ENCODE data around the gene FRMPD1.

Gene FRMPD1

DNA sequence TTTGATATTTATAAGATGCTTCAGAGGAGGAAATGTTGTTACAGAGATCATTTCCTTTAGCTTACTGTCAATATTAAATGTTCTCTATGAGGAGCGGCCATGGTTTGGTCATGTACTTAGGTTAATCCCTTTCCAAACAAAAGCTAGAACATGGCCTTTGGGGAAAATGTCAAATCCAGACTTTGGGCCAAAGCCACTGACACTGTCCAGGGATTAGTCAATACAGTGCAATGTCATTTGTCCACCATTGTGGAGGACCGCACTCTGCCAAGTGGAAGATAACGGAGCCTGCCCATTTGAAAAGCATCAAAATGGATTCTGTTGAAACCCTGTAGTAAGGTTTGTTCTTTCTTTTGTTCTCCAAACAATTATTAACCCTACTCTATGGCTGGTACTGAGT is 50.1 kb downstream of the FRMPD1 start:
- H3K4me3 ChIP-seq (ENCODE audit: low read length), result no peak overlapping the region
- H3K27ac ChIP-seq (ENCODE audit: low read length), result no peak overlapping the region
- H3K36me3 ChIP-seq (ENCODE audit: control insufficient read depth, insufficient read depth, low read length), result no peaks in the 10 kb centered on the region
- no peaks in the 10 kb centered on the region for H3K4me1 ChIP-seq (ENCODE audit: control insufficient read depth, insufficient read depth, low read length)
- H3K9me3 ChIP-seq (ENCODE audit: control insufficient read depth, insufficient read depth, low read length), result no peaks in the 10 kb centered on the region
- no peaks in the 10 kb centered on the region for H3K27me3 ChIP-seq (ENCODE audit: control insufficient read depth, insufficient read depth, low read length)
- WGBS (ENCODE audit: insufficient coverage, insufficient read length), result no CpG with 5 or more reads among the region's 3 CpGs
- DNase-seq (ENCODE audit: low read depth, low spot score), result no peak

DNA sequence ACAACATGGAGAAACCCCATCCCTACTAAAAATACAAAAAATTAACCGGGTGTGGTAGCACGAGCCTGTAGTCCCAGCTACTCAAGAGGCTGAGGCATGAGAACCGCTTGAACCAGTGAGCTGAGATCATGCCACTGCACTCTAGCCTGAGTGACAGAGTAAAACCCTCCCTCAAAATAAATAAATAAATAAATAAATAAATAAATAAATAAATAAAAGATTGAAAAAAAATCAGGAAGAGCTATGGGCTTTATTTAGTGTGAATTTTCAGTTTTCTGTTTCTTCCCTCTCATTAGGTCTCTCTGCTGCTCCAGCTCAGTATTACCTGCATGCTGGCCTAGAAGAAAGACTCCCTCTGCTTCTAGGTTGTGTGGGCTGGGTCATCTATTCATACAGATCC is 55.0 kb downstream of the FRMPD1 start:
- no peaks in the 10 kb centered on the region for H3K9me3 ChIP-seq (ENCODE audit: control insufficient read depth, insufficient read depth, low read length)
- no peak for DNase-seq (ENCODE audit: low read depth, low spot score)
- no peak overlapping the region for H3K27ac ChIP-seq (ENCODE audit: low read length)
- H3K36me3 ChIP-seq (ENCODE audit: control insufficient read depth, insufficient read depth, low read length), result no peaks in the 10 kb centered on the region
- H3K4me1 ChIP-seq (ENCODE audit: control insufficient read depth, insufficient read depth, low read length), result no peaks in the 10 kb centered on the region
- H3K27me3 ChIP-seq (ENCODE audit: control insufficient read depth, insufficient read depth, low read length), result no peaks in the 10 kb centered on the region
- no CpG with 5 or more reads among the region's 3 CpGs for WGBS (ENCODE audit: insufficient coverage, insufficient read length)
- no peak overlapping the region for H3K4me3 ChIP-seq (ENCODE audit: low read length)

DNA sequence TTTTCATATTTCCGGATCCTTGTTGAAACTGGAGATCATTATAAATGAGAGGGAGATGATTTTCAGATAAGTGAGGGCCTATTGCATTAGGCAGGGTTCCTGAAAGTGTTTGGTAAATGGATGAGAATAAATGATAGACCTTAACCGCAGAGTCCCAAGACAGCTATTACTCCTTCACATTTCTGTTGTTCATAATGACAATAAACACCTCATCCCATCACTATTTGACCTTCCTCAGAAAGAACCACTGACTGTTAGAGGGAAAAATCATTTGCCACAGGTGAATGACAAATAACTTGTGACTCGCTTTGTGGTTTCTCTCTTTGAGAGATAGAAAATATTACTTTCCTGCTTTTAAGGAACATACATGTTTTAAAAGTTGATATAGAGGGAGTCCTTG is 55.5 kb downstream of the FRMPD1 start:
- H3K4me3 ChIP-seq (ENCODE audit: low read length), result no peak overlapping the region
- no peak overlapping the region for H3K27ac ChIP-seq (ENCODE audit: low read length)
- H3K27me3 ChIP-seq (ENCODE audit: control insufficient read depth, insufficient read depth, low read length), result no peaks in the 10 kb centered on the region
- DNase-seq (ENCODE audit: low read depth, low spot score), result no peak
- H3K4me1 ChIP-seq (ENCODE audit: control insufficient read depth, insufficient read depth, low read length), result no peaks in the 10 kb centered on the region
- WGBS (ENCODE audit: insufficient coverage, insufficient read length), result no CpG with 5 or more reads among the region's 3 CpGs
- H3K9me3 ChIP-seq (ENCODE audit: control insufficient read depth, insufficient read depth, low read length), result no peaks in the 10 kb centered on the region
- H3K36me3 ChIP-seq (ENCODE audit: control insufficient read depth, insufficient read depth, low read length), result no peaks in the 10 kb centered on the region

DNA sequence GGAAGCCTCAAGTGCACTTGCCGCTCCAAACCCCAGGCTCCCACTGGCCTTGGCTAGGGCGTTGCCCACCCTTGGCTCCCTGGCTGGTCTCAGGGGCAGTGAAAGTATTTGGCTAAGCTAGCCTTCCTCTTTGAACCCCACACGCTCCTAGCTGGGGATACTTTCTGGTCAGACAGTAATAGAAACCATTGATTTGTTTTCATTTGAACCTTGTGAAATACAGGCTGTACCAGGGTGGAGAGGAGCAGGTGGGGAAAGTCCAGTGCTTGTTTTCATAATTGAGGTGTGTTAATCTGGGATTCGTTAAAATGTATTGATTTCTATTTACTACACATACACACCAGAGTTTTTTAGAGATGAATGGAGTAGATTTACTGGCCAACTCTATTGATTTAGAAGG is 57.0 kb downstream of the FRMPD1 start:
- H3K27me3 ChIP-seq (ENCODE audit: control insufficient read depth, insufficient read depth, low read length), result no peaks in the 10 kb centered on the region
- no peak overlapping the region for H3K27ac ChIP-seq (ENCODE audit: low read length)
- WGBS (ENCODE audit: insufficient coverage, insufficient read length), result no CpG with 5 or more reads among the region's 4 CpGs
- no peaks in the 10 kb centered on the region for H3K9me3 ChIP-seq (ENCODE audit: control insufficient read depth, insufficient read depth, low read length)
- DNase-seq (ENCODE audit: low read depth, low spot score), result no peak
- no peaks in the 10 kb centered on the region for H3K4me1 ChIP-seq (ENCODE audit: control insufficient read depth, insufficient read depth, low read length)
- H3K36me3 ChIP-seq (ENCODE audit: control insufficient read depth, insufficient read depth, low read length), result no peaks in the 10 kb centered on the region
- no peak overlapping the region for H3K4me3 ChIP-seq (ENCODE audit: low read length)

DNA sequence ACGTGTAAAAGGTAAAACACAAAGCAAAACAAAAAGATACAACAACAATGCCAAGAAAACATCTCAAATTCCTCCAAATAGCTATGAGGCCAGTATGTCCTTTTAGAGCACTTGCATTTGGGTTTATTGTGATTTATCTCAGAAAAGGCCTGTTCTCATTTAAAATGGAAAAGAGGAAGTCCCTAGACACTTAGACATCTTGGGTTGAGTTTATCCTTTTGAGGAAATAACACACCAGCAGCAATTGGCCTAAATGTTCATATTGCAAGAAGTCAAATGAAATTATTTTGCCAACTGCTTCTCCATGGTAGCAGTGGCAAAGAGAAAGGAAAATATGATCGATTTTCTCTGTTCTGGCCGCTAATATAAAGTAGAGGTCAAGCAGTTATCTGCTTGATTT is 59.3 kb downstream of the FRMPD1 start:
- DNase-seq (ENCODE audit: low read depth, low spot score), result no peak
- no peaks in the 10 kb centered on the region for H3K36me3 ChIP-seq (ENCODE audit: control insufficient read depth, insufficient read depth, low read length)
- no peak overlapping the region for H3K27ac ChIP-seq (ENCODE audit: low read length)
- H3K27me3 ChIP-seq (ENCODE audit: control insufficient read depth, insufficient read depth, low read length), result no peaks in the 10 kb centered on the region
- H3K4me1 ChIP-seq (ENCODE audit: control insufficient read depth, insufficient read depth, low read length), result no peaks in the 10 kb centered on the region
- WGBS (ENCODE audit: insufficient coverage, insufficient read length), result no CpG with 5 or more reads among the region's 3 CpGs
- no peak overlapping the region for H3K4me3 ChIP-seq (ENCODE audit: low read length)
- H3K9me3 ChIP-seq (ENCODE audit: control insufficient read depth, insufficient read depth, low read length), result no peaks in the 10 kb centered on the region

DNA sequence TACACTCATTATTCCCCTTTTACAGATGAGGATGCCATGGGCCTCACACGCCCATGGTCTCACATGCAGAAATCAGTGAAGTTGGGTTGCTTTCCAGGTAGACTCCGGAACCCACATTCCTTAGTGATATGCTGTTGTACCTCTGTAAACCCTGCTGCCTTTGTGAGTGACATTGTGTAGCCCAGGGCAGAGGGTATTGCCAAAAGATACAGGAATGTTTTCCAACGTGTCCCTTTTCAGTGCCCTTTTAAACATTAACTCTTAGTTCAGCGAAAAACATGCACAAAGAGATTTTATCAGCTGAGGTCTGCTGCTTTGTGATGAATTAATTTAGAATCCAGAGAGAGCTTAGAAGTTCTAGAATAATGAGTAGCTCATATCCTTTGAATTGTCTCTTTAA is 64.5 kb downstream of the FRMPD1 start:
- no peaks in the 10 kb centered on the region for H3K4me1 ChIP-seq (ENCODE audit: control insufficient read depth, insufficient read depth, low read length)
- H3K36me3 ChIP-seq (ENCODE audit: control insufficient read depth, insufficient read depth, low read length), result no peaks in the 10 kb centered on the region
- no CpG with 5 or more reads among the region's 4 CpGs for WGBS (ENCODE audit: insufficient coverage, insufficient read length)
- no peak for DNase-seq (ENCODE audit: low read depth, low spot score)
- no peak overlapping the region for H3K27ac ChIP-seq (ENCODE audit: low read length)
- H3K27me3 ChIP-seq (ENCODE audit: control insufficient read depth, insufficient read depth, low read length), result no peaks in the 10 kb centered on the region
- H3K4me3 ChIP-seq (ENCODE audit: low read length), result no peak overlapping the region
- H3K9me3 ChIP-seq (ENCODE audit: control insufficient read depth, insufficient read depth, low read length), result no peaks in the 10 kb centered on the region

DNA sequence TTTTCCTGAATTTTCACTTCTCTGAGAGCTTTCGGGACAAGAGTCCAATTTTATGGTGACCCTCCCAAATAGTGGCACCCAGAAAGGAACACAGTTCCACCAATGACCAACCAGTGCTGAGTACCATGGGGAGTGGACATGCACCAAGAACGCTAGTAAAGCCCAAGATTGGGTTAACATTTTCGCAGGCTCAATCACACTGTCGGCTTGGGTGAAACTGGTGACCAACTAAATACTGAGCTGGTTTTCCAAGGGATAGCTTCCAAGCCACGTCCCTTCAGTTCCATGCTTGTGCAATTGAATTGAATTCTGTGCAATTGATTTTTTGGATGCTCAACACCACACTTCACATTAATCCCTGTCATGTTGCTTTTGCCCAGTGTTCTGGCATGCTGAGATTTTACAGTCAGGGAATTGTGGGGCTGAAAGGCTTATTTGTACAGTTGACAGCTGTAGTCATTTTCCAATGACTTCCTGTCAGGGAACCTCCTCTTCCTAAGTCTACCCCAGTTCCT is 65.3 kb downstream of the FRMPD1 start:
- H3K27ac ChIP-seq (ENCODE audit: low read length), result no peak overlapping the region
- no peaks in the 10 kb centered on the region for H3K4me1 ChIP-seq (ENCODE audit: control insufficient read depth, insufficient read depth, low read length)
- no peak for DNase-seq (ENCODE audit: low read depth, low spot score)
- H3K36me3 ChIP-seq (ENCODE audit: control insufficient read depth, insufficient read depth, low read length), result no peaks in the 10 kb centered on the region
- WGBS (ENCODE audit: insufficient coverage, insufficient read length), result no CpG with 5 or more reads among the region's 5 CpGs
- H3K9me3 ChIP-seq (ENCODE audit: control insufficient read depth, insufficient read depth, low read length), result no peaks in the 10 kb centered on the region
- H3K4me3 ChIP-seq (ENCODE audit: low read length), result no peak overlapping the region
- H3K27me3 ChIP-seq (ENCODE audit: control insufficient read depth, insufficient read depth, low read length), result no peaks in the 10 kb centered on the region

DNA sequence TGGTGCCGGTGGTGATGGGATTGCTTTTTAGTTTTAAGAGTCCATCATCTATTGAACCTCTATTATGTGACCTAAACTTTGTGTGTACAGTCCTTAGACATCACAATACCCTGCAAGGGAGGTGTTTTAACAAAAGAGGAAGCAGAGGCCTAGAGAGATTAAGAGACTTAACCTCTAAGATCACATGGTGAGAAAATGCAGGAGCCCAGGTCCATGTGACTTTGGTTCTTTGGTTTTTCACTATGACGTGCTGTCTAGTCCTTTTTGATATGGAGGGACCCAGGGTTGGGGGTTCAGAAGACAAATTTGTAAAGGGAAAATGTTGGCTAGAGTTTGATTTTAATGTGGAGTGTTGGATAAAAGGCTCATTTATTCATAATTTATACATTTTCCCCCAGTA is 68.8 kb downstream of the FRMPD1 start:
- Histone ChIP-seq H3K36me3 (ENCODE audit: control insufficient read depth, insufficient read depth, low read length) (no peaks in the 10 kb centered on the region), H3K4me3 (ENCODE audit: low read length) (no peak overlapping the region), H3K27me3 (ENCODE audit: control insufficient read depth, insufficient read depth, low read length) (no peaks in the 10 kb centered on the region), H3K4me1 (ENCODE audit: control insufficient read depth, insufficient read depth, low read length) (no peaks in the 10 kb centered on the region), H3K27ac (ENCODE audit: low read length) (no peak overlapping the region), H3K9me3 (ENCODE audit: control insufficient read depth, insufficient read depth, low read length) (no peaks in the 10 kb centered on the region)
- DNase-seq (ENCODE audit: low read depth, low spot score), result no peak
- WGBS (ENCODE audit: insufficient coverage, insufficient read length), result no CpG with 5 or more reads among the region's 2 CpGs

DNA sequence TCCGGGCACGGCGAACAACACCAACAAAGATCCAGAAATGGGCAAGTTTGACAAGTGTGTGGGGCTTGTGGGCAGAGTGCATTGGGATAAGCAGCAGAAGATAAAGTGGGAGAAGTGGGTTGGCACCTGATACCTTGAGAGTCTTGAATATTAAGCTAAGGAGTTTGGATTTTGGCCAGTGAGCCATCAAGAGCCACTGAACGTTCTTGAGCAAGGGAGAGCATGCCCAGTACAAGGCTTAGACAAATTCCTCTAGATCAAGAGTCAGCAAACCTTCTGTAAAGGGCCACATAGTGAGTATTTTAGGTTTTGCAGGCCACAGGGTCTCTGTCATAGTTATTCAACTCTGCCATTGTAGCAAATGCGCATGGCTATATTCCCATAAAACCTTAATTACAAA is 76.3 kb downstream of the FRMPD1 start:
- no peak overlapping the region for H3K4me3 ChIP-seq (ENCODE audit: low read length)
- no peaks in the 10 kb centered on the region for H3K4me1 ChIP-seq (ENCODE audit: control insufficient read depth, insufficient read depth, low read length)
- no peaks in the 10 kb centered on the region for H3K36me3 ChIP-seq (ENCODE audit: control insufficient read depth, insufficient read depth, low read length)
- no CpG with 5 or more reads among the region's 5 CpGs for WGBS (ENCODE audit: insufficient coverage, insufficient read length)
- H3K27me3 ChIP-seq (ENCODE audit: control insufficient read depth, insufficient read depth, low read length), result no peaks in the 10 kb centered on the region
- no peaks in the 10 kb centered on the region for H3K9me3 ChIP-seq (ENCODE audit: control insufficient read depth, insufficient read depth, low read length)
- DNase-seq (ENCODE audit: low read depth, low spot score), result no peak
- H3K27ac ChIP-seq (ENCODE audit: low read length), result no peak overlapping the region

DNA sequence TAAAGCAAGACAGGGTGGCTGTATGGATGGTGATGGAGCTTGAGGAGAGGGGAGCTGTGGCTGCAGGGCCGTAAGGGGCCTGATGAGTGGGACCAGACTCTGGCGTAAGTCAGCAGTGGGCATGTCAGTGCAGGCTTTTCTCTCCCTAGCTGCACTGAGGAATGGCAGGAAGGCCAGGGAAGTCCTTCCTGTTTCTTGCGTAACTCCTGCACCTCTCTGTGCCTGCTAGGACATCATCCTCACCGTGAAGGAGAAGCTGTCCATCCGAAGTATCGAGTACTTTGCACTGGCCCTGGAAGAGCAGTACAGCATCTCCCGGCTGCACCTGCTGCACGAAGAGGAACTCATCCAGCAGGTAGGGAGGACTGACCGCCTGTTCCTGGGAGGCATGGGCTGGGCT is 78.7 kb downstream of the FRMPD1 start:
- Histone ChIP-seq H3K36me3 (ENCODE audit: control insufficient read depth, insufficient read depth, low read length) (no peaks in the 10 kb centered on the region), H3K27me3 (ENCODE audit: control insufficient read depth, insufficient read depth, low read length) (no peaks in the 10 kb centered on the region), H3K4me1 (ENCODE audit: control insufficient read depth, insufficient read depth, low read length) (no peaks in the 10 kb centered on the region), H3K27ac (ENCODE audit: low read length) (no peak overlapping the region), H3K4me3 (ENCODE audit: low read length) (no peak overlapping the region), H3K9me3 (ENCODE audit: control insufficient read depth, insufficient read depth, low read length) (no peaks in the 10 kb centered on the region)
- DNase-seq (ENCODE audit: low read depth, low spot score), result no peak
- WGBS (ENCODE audit: insufficient coverage, insufficient read length), result no CpG with 5 or more reads among the region's 9 CpGs

DNA sequence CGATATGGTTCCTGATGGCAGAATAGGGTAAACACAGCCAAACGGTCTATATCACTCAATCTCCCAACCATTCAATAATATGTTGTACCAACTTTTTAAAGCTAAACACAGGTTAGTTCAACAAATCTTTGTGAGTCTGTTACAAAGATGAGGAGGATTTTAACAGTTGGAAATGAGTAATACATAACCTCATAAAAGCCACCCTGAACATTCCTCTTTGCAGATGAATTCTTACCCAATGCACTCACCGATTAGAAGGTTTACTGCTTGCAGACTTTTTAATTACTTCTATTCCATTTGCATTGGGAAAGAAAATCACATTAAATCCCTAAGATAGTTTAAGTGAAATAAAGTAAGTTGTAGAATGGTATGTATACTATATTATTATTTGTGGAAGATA is 79.5 kb downstream of the FRMPD1 start:
- no CpG with 5 or more reads among the region's 3 CpGs for WGBS (ENCODE audit: insufficient coverage, insufficient read length)
- H3K27ac ChIP-seq (ENCODE audit: low read length), result no peak overlapping the region
- H3K36me3 ChIP-seq (ENCODE audit: control insufficient read depth, insufficient read depth, low read length), result no peaks in the 10 kb centered on the region
- H3K9me3 ChIP-seq (ENCODE audit: control insufficient read depth, insufficient read depth, low read length), result no peaks in the 10 kb centered on the region
- no peak overlapping the region for H3K4me3 ChIP-seq (ENCODE audit: low read length)
- no peak for DNase-seq (ENCODE audit: low read depth, low spot score)
- H3K4me1 ChIP-seq (ENCODE audit: control insufficient read depth, insufficient read depth, low read length), result no peaks in the 10 kb centered on the region
- no peaks in the 10 kb centered on the region for H3K27me3 ChIP-seq (ENCODE audit: control insufficient read depth, insufficient read depth, low read length)
